Astrocyte (in vitro differentiated cells and primary cell): ENCODE results near the gene ERMARD. TPM values are rescaled to one million over a fixed set of nuclear protein-coding genes. Genes with fewer than 3 reads are reported as not detected.
A peak's percentile ranks its signal among the peaks of the same experiment; 100 is the strongest.

Source experiments
- DNase-seq: peaks from one replicate; pipeline ENCODE4 v3.0.0-alpha.2; 2010; ENCODE audit warnings: low read depth
- FAIRE-seq: peaks from 2 replicates; lab custom pipeline; 2011; peaks lifted over from hg19 to GRCh38; lab: Jason Lieb, UNC
- H2AFZ ChIP-seq: 2 replicates; pipeline ENCODE4 v1.6.0; 2012; ENCODE audit warnings: low read depth, low read length, inconsistent platforms
- H3K27ac ChIP-seq: 2 replicates; pipeline ENCODE4 v1.5.1; 2011; ENCODE audit warnings: low read depth, low read length, inconsistent platforms
- H3K27me3 ChIP-seq: 2 replicates; pipeline ENCODE4 v1.6.0; 2011; ENCODE audit warnings: low read length, inconsistent platforms; ENCODE audit not compliant: insufficient read depth
- H3K36me3 ChIP-seq: 2 replicates; pipeline ENCODE4 v1.5.1; 2011; ENCODE audit warnings: low read length, inconsistent platforms; ENCODE audit not compliant: insufficient read depth
- H3K4me1 ChIP-seq: 2 replicates; pipeline ENCODE4 v1.5.1; 2011; ENCODE audit warnings: low read length, inconsistent platforms; ENCODE audit not compliant: insufficient read depth
- H3K4me2 ChIP-seq: 2 replicates; pipeline ENCODE4 v1.6.0; 2012; ENCODE audit warnings: low read length, inconsistent platforms
- H3K4me3 ChIP-seq: 2 replicates; pipeline ENCODE4 v1.5.1; 2011; ENCODE audit warnings: low read depth, mild to moderate bottlenecking, low read length, inconsistent platforms; ENCODE audit not compliant: insufficient read depth
- H3K79me2 ChIP-seq: 2 replicates; pipeline ENCODE4 v1.6.0; 2012; ENCODE audit warnings: mild to moderate bottlenecking, low read length, inconsistent platforms; ENCODE audit not compliant: insufficient read depth
- H3K9ac ChIP-seq: 2 replicates; pipeline ENCODE4 v1.6.0; 2012; ENCODE audit warnings: mild to moderate bottlenecking, low read length, inconsistent platforms
- H3K9me3 ChIP-seq: 2 replicates; pipeline ENCODE4 v1.5.1; 2012; ENCODE audit warnings: low read depth, mild to moderate bottlenecking, low read length, inconsistent platforms; ENCODE audit not compliant: insufficient read depth
- H4K20me1 ChIP-seq: 2 replicates; pipeline ENCODE4 v1.6.0; 2012; ENCODE audit warnings: low read length, inconsistent platforms; ENCODE audit not compliant: insufficient read depth
- H3K27ac Mint-ChIP-seq: one replicate; pipeline ENCODE4 v1.8.0; 2021; ENCODE audit warnings: mild to moderate bottlenecking, mixed read lengths; ENCODE audit not compliant: unreplicated experiment
- H3K27me3 Mint-ChIP-seq: one replicate; pipeline ENCODE4 v1.8.0; 2021; ENCODE audit warnings: low read depth, mixed read lengths; ENCODE audit not compliant: unreplicated experiment
- H3K36me3 Mint-ChIP-seq: one replicate; pipeline ENCODE4 v1.8.0; 2021; ENCODE audit warnings: low read depth, mixed read lengths; ENCODE audit not compliant: unreplicated experiment
- H3K4me1 Mint-ChIP-seq: one replicate; pipeline ENCODE4 v1.8.0; 2021; ENCODE audit warnings: low read depth, mixed read lengths; ENCODE audit not compliant: unreplicated experiment
- H3K4me3 Mint-ChIP-seq: one replicate; pipeline ENCODE4 v1.8.0; 2021; ENCODE audit warnings: mild to moderate bottlenecking, moderate library complexity, mixed read lengths; ENCODE audit not compliant: unreplicated experiment
- H3K9me3 Mint-ChIP-seq: one replicate; pipeline ENCODE4 v1.8.0; 2021; ENCODE audit warnings: mild to moderate bottlenecking, mixed read lengths; ENCODE audit not compliant: unreplicated experiment
- CTCF ChIP-seq: IDR thresholded peaks from 2 replicates; pipeline ENCODE4 v1.5.1; 2011; ENCODE audit warnings: low read depth, mild to moderate bottlenecking, inconsistent platforms, low read length, moderate library complexity; ENCODE audit not compliant: insufficient read depth
- EZH2 ChIP-seq: IDR thresholded peaks from 2 replicates; pipeline ENCODE4 v1.6.1; 2012; ENCODE audit warnings: mild to moderate bottlenecking, low read length, inconsistent platforms; ENCODE audit not compliant: insufficient read depth
- total RNA-seq: library from RNA; stranded (reverse); gene quantifications from 2 replicates; pipeline ENCODE4 v1.2.1, GENCODE V29; 2021

ERMARD gene
- total RNA-seq, 1 donor from 2014 or later = 13.1 TPM

GRCh38 chr6:169794317-169795055 lies 43.1 kb downstream of the ERMARD start:
- Histone ChIP-seq H3K36me3 (no peaks in the 10 kb centered on the region), H3K9me3 (no peaks in the 10 kb centered on the region), H3K79me2 (no peaks in the 10 kb centered on the region), H4K20me1 (no peaks in the 10 kb centered on the region), H3K27ac (no peak overlapping the region), H3K4me3 (no peak overlapping the region), H3K4me2 (no peak overlapping the region), H3K9ac (no peak overlapping the region), H3K4me1 (peaks cover 8% of the 10 kb centered on the region), H3K27me3 (peaks cover 8% of the 10 kb centered on the region), H2AFZ (no peak overlapping the region)
- H3K27me3 Mint-ChIP-seq = peaks cover 59% of the 10 kb centered on the region
- H3K36me3 Mint-ChIP-seq = no peaks in the 10 kb centered on the region
- H3K4me1 Mint-ChIP-seq = peaks cover 6% of the 10 kb centered on the region
- DNase-seq (no peak), FAIRE-seq (no peak)
- no peak overlapping the region for H3K27ac Mint-ChIP-seq
- no peak overlapping the region for H3K4me3 Mint-ChIP-seq
- no peak for TF ChIP-seq EZH2
- TF ChIP-seq CTCF = no peak
- H3K9me3 Mint-ChIP-seq = no peaks in the 10 kb centered on the region

- H3K4me3 Mint-ChIP-seq = no peak overlapping the region
- DNase-seq = no peak
Measured at GRCh38 chr6:169795196-169795595, 43.8 kb downstream of the ERMARD start.

More at GRCh38 chr6:169795196-169795595, 43.8 kb downstream of the ERMARD start:
- Histone ChIP-seq H3K27ac (no peak overlapping the region), H3K79me2 (no peaks in the 10 kb centered on the region), H3K9me3 (no peaks in the 10 kb centered on the region), H3K4me1 (peaks cover 4% of the 10 kb centered on the region), H3K27me3 (peaks cover 11% of the 10 kb centered on the region), H3K4me3 (no peak overlapping the region), H3K4me2 (no peak overlapping the region), H3K9ac (no peak overlapping the region), H4K20me1 (no peaks in the 10 kb centered on the region), H2AFZ (no peak overlapping the region), H3K36me3 (no peaks in the 10 kb centered on the region)
- H3K36me3 Mint-ChIP-seq = no peaks in the 10 kb centered on the region
- no peak for TF ChIP-seq EZH2
- TF ChIP-seq CTCF = no peak
- FAIRE-seq = no peak
- peak overlapping the region; percentile 45 for H3K27ac Mint-ChIP-seq
- peaks cover 52% of the 10 kb centered on the region for H3K27me3 Mint-ChIP-seq
- peaks cover 7% of the 10 kb centered on the region for H3K4me1 Mint-ChIP-seq
- no peaks in the 10 kb centered on the region for H3K9me3 Mint-ChIP-seq
